H1 (cell line): Measurements from ENCODE around the gene SHISA7. TPM values are rescaled to one million over a fixed set of nuclear protein-coding genes. Genes with fewer than 3 reads are reported as not detected.

Source experiments
- EP300 ChIP-seq, 2 experiments: IDR thresholded peaks; 1 replicate in 1 of 2; 2 replicates in 1 of 2; pipeline ENCODE4 v1.6.1; 2011 to 2012; ENCODE audit warnings: low read depth in 2 of 2, low read length in 2 of 2, mild to moderate bottlenecking in 2 of 2, borderline replicate concordance in 1 of 2, inconsistent platforms in 1 of 2, moderate library complexity in 1 of 2
- GTF2F1 ChIP-seq: IDR thresholded peaks from 2 replicates; pipeline ENCODE4 v1.6.1; 2012; ENCODE audit warnings: low read depth, low read length, improper control_type of control experiment, borderline replicate concordance
- SIX5 ChIP-seq: IDR thresholded peaks from 2 replicates; pipeline ENCODE4 v1.6.1; 2011; ENCODE audit warnings: mild to moderate bottlenecking, low read depth, low read length
- ZNF274 ChIP-seq: IDR thresholded peaks from 2 replicates; pipeline ENCODE4 v1.7.0; 2012; ENCODE audit warnings: low read length, borderline replicate concordance; ENCODE audit errors: extremely low read depth
- polyA plus RNA-seq, 7 experiments: library from polyadenylated mRNA; depleted of rRNA in 3 of 7; stranded (reverse) in 5 of 7; unstranded in 2 of 7; fragments of >200 nt in 5 of 7; fragments of 200-250 nt in 2 of 7; gene quantifications; 1 replicate in 5 of 7; 2 replicates in 1 of 7; 4 replicates in 1 of 7; pipeline versions ENCODE4 v1.2.1 to v1.2.3, GENCODE V29; 2011 to 2013; ENCODE audit warnings: missing spikeins in 2 of 7, mixed read lengths in 2 of 7
- total RNA-seq: library from RNA; stranded (reverse); fragmentation: NEBNext Ultra II Directional; extraction: Animal tissue kit (Norgen Biotek cat#: 25700); gene quantifications from 2 replicates; pipeline ENCODE4 v1.2.1, GENCODE V29; 2021

Gene SHISA7
- total and polyA plus RNA-seq, 2 of the 8 experiments (the other 6 are each of a cell fraction or from before 2014, with no cell fraction given), result 0.76 to 1.0 TPM

- TF ChIP-seq SIX5 (peak; percentile 7; the same call in 1 of the 2 replicates), GTF2F1 (no peak), ZNF274 (no peak), EP300 (IDR thresholded peaks at IDR 0.05; ENCODE audit: borderline replicate concordance in 1 of 2, low read depth in 2 of 2, low read length in 2 of 2) (peak in 1 of 2 experiments; percentile 94; a peak in 2 of 3 replicates)
Measured at GRCh38 chr19:55452749-55453346, 9.7 kb upstream of the SHISA7 start (continued).
